LHCN-M2 (cell line): ENCODE results near the gene HSPBP1. TPM values are rescaled to one million over a fixed set of nuclear protein-coding genes. Genes with fewer than 3 reads are reported as not detected.
A peak's percentile ranks its signal among the peaks of the same experiment; 100 is the strongest.

Source experiments
- DNase-seq: peaks from one replicate; pipeline ENCODE4 v3.0.0-alpha.2; 2012; ENCODE audit warnings: low read depth
- total RNA-seq: library from RNA; depleted of rRNA; stranded (reverse); fragments of >200 nt; gene quantifications from 2 replicates; pipeline ENCODE4 v1.2.3, GENCODE V29; 2014; rRNA removed

The HSPBP1 gene
- total RNA-seq, 1 experiment from 2014 or later = 49.8 TPM

DNA sequence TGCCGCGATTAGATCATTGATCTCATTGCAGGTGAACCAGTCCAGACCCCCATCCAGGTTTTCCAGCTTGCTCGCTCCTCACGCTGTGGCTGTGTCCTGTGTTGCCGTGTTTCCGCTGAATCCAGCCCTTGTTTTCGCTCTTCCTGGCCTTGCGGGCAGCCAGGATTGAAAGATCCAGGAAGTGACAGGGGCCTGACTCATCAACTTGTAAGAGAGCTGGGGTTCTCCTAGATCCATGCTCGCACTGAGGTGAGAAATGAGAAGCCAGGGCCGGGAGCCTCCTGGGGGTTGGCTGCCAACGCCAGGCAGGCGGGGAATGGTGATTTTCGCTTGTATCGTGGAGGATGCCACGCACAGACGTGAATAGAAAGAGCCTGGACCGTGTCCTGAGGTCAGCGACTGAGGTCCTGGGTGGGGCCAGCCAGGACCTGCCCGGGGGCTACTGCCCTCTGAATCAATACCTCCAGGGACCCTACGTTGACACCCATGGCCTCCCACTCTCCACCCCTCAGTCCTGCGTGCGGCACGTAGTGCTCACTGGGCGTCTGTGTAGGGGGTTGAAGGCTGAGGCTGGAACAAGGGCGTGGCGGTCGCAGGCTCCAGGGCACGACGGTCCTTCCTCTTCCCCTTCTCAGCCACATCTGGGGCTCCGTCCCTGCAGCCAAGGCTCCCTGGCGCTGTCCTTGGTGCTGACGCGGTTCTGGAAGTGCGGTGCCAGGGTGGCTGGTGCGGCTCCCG lies 63.3 kb downstream of the HSPBP1 start:
- DNase-seq = peak; percentile 99

DNA sequence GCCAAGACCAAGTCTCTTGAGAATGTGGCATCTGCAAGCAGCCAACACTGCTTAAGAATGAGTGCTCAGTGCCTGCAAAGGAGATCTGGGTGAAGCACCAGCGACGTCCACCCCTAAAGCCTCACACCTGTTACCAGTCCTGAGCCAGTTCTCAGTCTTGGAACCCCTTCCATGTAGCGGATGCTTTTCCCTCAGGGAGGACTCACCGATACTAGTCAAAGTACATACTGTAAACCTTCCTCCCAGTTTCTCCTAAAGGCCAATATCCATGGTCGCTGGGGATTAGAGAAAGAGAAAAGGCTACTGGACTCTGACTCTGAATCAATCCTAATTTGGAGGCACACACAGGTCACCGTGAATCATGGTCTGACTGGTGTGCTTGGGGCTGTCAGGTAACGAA lies 66.4 kb downstream of the HSPBP1 start:
- DNase-seq = no peak

DNA sequence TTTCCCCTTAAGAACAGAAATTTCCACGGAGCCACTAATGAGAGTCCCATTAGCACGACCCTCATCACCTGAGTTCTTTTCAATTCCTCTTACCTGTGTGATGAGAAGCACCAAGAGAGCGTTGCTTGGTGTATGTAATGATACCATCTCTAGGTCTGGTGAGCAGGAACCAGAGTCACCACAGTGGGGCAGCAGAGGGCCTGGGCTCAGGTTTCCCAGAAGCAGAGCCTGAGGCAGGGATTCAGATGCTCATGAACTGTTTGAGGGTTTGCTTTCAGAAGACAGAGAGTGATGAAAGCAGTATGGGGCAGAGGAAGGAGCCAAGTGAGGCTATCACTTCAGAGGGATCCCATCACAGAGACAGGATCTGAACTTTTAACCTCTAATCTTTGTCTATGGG lies 67.5 kb downstream of the HSPBP1 start:
- DNase-seq = no peak

Other genes starting within 250 kb of the HSPBP1 start
- not detected in 2 replicates for gene GP6, start 241.8 kb downstream of the HSPBP1 start, total RNA-seq
- 6.5 and 8.7 TPM in 2 replicates for gene RDH13, start 217.0 kb downstream of the HSPBP1 start, total RNA-seq
- 2.0 and 2.2 TPM in 2 replicates for gene EPS8L1, start 204.2 kb downstream of the HSPBP1 start, total RNA-seq
- 78.0 and 90.4 TPM in 2 replicates for gene PPP1R12C, start 162.5 kb downstream of the HSPBP1 start, total RNA-seq
- 52.6 and 73.4 TPM in 2 replicates for gene TNNT1, start 130.9 kb downstream of the HSPBP1 start, total RNA-seq
- 0.26 and 0.92 TPM in 2 replicates for gene TNNI3, start 122.4 kb downstream of the HSPBP1 start, total RNA-seq
- 0.90 and 1.3 TPM in 2 replicates for gene DNAAF3, start 113.5 kb downstream of the HSPBP1 start, total RNA-seq
- gene SYT5, start 99.8 kb downstream of the HSPBP1 start, total RNA-seq = not detected in 2 replicates
- 0.19 and 0.29 TPM in 2 replicates for gene PTPRH, start 70.6 kb downstream of the HSPBP1 start, total RNA-seq
- gene TMEM86B, start 51.3 kb downstream of the HSPBP1 start, total RNA-seq = 0.98 and 1.5 TPM in 2 replicates
- gene PPP6R1, start 21.1 kb downstream of the HSPBP1 start, total RNA-seq = 57.1 and 61.4 TPM in 2 replicates
- 5.7 and 10.8 TPM in 2 replicates for gene BRSK1, start 3.9 kb upstream of the HSPBP1 start, total RNA-seq
- gene TMEM150B, start 45.2 kb upstream of the HSPBP1 start, total RNA-seq = not detected in 2 replicates
- gene KMT5C, start 59.8 kb upstream of the HSPBP1 start, total RNA-seq = 14.8 and 16.9 TPM in 2 replicates
- not detected in 2 replicates for gene COX6B2, start 74.6 kb upstream of the HSPBP1 start, total RNA-seq
- gene GARIN5B, start 83.2 kb upstream of the HSPBP1 start, total RNA-seq = not detected in 2 replicates
- gene IL11, start 90.4 kb upstream of the HSPBP1 start, total RNA-seq = 1.7 and 2.1 TPM in 2 replicates
- gene TMEM190, start 96.7 kb upstream of the HSPBP1 start, total RNA-seq = not detected in 2 replicates
- 0.32 TPM in 1 of 2 replicates, not detected in the other for gene TMEM238, start 104.2 kb upstream of the HSPBP1 start, total RNA-seq
- 306 and 535 TPM in 2 replicates for gene RPL28, start 105.8 kb upstream of the HSPBP1 start, total RNA-seq
- 254 and 267 TPM in 2 replicates for gene UBE2S, start 127.7 kb upstream of the HSPBP1 start, total RNA-seq
- gene SHISA7, start 163.2 kb upstream of the HSPBP1 start, total RNA-seq = 0.06 TPM in 1 of 2 replicates, not detected in the other
- 89.8 and 90.2 TPM in 2 replicates for gene ISOC2, start 181.5 kb upstream of the HSPBP1 start, total RNA-seq
- gene C19orf85, start 184.6 kb upstream of the HSPBP1 start, total RNA-seq = not detected in 2 replicates
- gene ZNF628, start 196.5 kb upstream of the HSPBP1 start, total RNA-seq = 2.7 and 9.2 TPM in 2 replicates
- 23.7 and 25.8 TPM in 2 replicates for gene NAT14, start 205.1 kb upstream of the HSPBP1 start, total RNA-seq
- 0.34 and 0.45 TPM in 2 replicates for gene SSC5D, start 208.3 kb upstream of the HSPBP1 start, total RNA-seq